Islet precursor cell (in vitro differentiated cells): ENCODE results near the gene C1QTNF9.
"Not testable (repeated sequence)": the region's sequence is repeated elsewhere in the genome, so short reads cannot be mapped to it uniquely, and the experiment has no call there.

Source experiments
- DNase-seq: peaks from one replicate; pipeline ENCODE4 v3.0.0-alpha.2; 2018

The C1QTNF9 gene

GRCh38 chr13:24323036-24323738 lies 13.8 kb downstream of the C1QTNF9 start:
- no peak for DNase-seq

GRCh38 chr13:24323739-24324075 lies 14.3 kb downstream of the C1QTNF9 start:
- DNase-seq = no peak

- not testable (repeated sequence) for DNase-seq
Observed at GRCh38 chr13:24327598-24327997, 18.2 kb downstream of the C1QTNF9 start.

- no peak for DNase-seq
Observed at GRCh38 chr13:24328145-24328544, 18.8 kb downstream of the C1QTNF9 start.

GRCh38 chr13:24338721-24339120 lies 29.3 kb downstream of the C1QTNF9 start:
- no peak for DNase-seq

- DNase-seq = no peak
Observed at GRCh38 chr13:24339937-24340607, 30.7 kb downstream of the C1QTNF9 start.

- no peak for DNase-seq
Observed at GRCh38 chr13:24340608-24340955, 31.2 kb downstream of the C1QTNF9 start.

GRCh38 chr13:24341439-24341838 lies 32.1 kb downstream of the C1QTNF9 start:
- no peak for DNase-seq

- no peak for DNase-seq
Observed at GRCh38 chr13:24348385-24348784, 39.0 kb downstream of the C1QTNF9 start.

GRCh38 chr13:24348797-24349515 lies 39.6 kb downstream of the C1QTNF9 start:
- DNase-seq = no peak

GRCh38 chr13:24349778-24350664 lies 40.6 kb downstream of the C1QTNF9 start:
- DNase-seq = not testable (repeated sequence)

- no peak for DNase-seq
Observed at GRCh38 chr13:24351423-24351822, 42.0 kb downstream of the C1QTNF9 start.

- no peak for DNase-seq
Observed at GRCh38 chr13:24353736-24354135, 44.4 kb downstream of the C1QTNF9 start.

GRCh38 chr13:24355103-24355502 lies 45.7 kb downstream of the C1QTNF9 start:
- no peak for DNase-seq

- no peak for DNase-seq
Observed at GRCh38 chr13:24356270-24356669, 46.9 kb downstream of the C1QTNF9 start.

- no peak for DNase-seq
Observed at GRCh38 chr13:24356837-24357236, 47.5 kb downstream of the C1QTNF9 start.

GRCh38 chr13:24357756-24358155 lies 48.4 kb downstream of the C1QTNF9 start:
- DNase-seq = no peak

GRCh38 chr13:24358836-24359235 lies 49.5 kb downstream of the C1QTNF9 start:
- DNase-seq = not testable (repeated sequence)

GRCh38 chr13:24359252-24359651 lies 49.9 kb downstream of the C1QTNF9 start:
- DNase-seq = not testable (repeated sequence)

- no peak for DNase-seq
Observed at GRCh38 chr13:24360106-24360505, 50.7 kb downstream of the C1QTNF9 start.

GRCh38 chr13:24361113-24361512 lies 51.7 kb downstream of the C1QTNF9 start:
- DNase-seq = no peak

GRCh38 chr13:24361852-24362366 lies 52.5 kb downstream of the C1QTNF9 start:
- no peak for DNase-seq

- DNase-seq = no peak
Observed at GRCh38 chr13:24362435-24362952, 53.1 kb downstream of the C1QTNF9 start.
